Activated CD4-positive, alpha-beta T cell treated with anti-CD3 and anti-CD28 coated beads, Interleukin-2, amount 50 U/mL, for 1 hour (primary cell): Measurements from ENCODE around the gene RC3H2.
"Not testable (repeated sequence)": the region's sequence is repeated elsewhere in the genome, so short reads cannot be mapped to it uniquely, and the experiment has no call there.

ENCODE experiments used
- DNase-seq: peaks from one replicate; pipeline ENCODE4 v3.0.0-alpha.2; 2020

RC3H2 gene

DNA sequence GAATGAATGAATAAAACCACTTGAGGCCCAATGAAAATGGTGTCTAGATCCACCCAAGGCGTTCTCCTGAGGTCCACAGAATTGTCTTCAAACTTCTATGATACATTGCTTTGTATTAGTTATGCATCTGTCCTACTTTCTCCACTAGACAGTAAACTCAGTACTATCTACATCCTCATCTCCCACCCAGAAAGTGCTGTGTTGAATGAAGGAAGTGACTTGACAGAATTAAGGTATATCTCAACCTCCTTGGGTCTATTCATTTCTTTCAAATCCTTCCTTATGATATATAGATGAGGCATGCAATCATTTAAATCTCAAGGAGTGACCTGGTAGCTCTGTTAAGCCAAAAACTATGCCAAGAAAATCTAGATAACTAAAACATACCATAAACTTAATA, 61.0 kb downstream of the RC3H2 start:
- no peak for DNase-seq

DNA sequence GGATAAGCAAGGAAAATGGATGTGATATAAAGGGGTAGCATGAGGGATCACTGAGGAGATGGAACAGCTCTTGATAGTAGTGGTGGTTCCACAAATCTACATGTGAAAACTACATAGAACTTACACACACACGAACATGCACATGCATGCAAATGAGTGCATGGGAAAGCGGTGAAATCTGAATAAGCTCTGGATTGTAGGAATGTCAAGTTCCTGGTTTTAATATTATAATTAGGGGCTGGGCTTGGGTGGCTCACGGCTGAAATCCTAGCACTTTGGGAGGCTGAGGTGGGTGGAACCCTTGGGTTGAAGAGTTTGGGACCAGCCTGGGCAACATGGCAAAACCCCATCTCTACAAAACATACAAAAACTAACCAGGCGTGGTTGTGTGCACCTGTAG, 63.7 kb downstream of the RC3H2 start:
- no peak for DNase-seq

DNA sequence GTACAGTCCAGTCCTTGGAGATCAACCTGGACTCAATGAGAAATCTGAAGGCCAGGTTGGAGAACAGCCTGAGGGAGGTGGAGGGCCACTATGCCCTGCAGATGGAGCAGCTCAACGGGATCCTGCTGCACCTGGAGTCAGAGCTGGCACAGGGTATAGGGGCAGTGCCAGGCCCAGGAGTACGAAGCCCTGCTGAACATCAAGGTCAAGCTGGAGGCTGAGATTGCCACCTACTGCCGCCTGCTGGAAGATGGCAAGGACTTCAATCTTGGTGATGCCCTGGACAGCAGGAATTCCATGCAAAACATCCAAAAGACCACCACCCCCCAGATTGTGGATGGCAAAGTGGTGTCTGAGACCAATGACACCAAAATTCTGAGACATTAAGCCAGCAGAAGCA, 66.7 kb downstream of the RC3H2 start:
- not testable (repeated sequence) for DNase-seq

DNA sequence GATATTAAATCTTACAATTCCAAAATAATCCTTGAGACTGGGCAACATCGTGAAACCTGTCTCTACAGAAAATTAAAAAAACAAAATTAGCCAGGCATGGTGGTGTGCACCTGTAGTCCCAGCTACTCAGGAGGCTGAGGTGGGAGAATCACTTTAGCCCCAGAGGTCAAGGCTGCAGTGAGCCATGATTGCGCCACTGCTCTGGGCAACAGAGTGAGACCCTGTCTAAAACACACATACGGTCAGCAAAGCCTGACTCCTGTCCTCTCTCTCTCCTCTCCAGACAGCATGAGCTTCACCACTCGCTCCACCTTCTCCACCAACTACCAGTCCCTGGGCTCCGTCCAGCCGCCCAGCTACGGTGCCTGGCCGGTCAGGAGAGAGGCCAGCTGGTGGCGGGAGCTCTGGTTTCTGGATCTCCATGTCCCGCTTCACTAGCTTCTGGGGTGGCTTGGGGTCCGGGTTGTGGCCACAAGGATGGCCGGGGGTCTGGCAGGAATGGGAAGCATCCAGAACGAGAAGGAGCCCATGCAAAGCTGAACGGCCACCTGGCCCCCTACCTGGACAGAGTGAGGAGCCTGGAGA, 67.8 kb downstream of the RC3H2 start:
- DNase-seq = no peak

DNA sequence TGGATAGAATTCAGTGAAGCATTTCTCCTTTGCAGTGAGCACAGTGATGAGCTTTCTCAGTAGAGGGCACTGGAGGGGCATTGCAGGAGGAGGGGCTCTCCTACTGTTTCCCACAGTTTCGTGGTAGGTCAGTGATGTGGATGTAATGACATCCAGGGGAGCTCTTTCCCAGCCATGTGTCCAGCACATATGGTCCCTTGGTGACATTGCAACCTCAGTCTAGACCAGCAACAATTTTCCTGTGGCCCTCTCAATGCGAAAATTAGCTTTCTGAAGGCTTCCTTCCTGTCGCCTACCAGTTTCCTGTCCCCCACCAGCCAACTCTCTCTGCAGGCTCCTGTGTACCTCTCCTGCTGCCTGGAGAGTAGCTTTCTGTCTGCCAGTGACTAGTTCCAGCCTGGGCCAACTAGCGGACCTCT, 69.8 kb downstream of the RC3H2 start:
- no peak for DNase-seq

DNA sequence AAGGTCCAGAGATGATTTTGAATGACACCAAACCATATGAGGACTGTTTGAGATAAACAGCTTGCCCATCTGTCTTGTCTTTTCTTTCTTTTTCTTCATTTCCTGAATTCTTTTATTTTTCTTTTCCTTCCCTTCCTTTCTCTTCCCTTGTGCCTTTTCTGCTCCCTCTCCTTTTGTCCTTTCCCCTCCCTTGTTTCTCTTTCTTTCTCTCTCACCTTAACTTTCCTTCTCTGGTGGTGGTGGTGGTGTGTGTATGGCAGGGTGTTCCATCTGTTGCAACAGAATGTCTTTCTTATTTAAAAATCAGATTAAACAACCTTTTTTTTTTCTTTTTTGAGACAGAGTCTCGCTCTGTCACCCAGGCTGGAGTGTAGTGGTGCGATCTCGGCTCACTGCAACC, 73.0 kb downstream of the RC3H2 start:
- DNase-seq = no peak

DNA sequence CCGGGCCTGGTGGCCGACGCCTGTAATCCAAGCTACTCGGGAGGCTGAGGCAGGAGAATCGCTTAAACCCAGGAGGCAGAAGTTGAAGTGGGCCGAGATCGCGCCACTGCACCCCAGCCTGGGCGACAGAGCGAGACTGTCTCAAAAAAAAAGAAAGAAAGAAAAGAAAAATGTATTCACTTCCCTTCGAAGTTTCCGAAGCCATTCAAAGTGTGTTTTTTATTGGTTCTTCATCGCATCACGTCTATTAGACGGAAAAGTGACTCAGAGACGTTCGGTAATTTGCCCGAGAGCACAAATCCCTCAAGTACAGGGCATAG, 76.2 kb downstream of the RC3H2 start:
- DNase-seq = not testable (repeated sequence)

DNA sequence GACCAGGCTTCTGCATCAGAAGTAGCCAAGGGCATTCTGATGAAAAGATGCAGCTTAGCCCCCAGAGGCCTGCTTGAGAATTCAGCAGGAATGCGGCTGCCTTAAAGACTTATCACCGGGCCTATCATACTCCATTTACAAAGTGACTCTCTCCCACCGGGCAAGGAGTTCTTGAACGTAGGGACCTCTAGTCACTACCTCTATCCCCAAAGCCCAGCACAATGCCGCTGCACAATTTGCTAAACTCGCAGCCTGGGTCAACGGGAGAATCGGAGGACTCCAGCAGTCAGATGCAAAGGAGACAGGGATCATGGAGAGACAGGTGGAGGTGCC, 77.4 kb downstream of the RC3H2 start:
- DNase-seq = no peak

DNA sequence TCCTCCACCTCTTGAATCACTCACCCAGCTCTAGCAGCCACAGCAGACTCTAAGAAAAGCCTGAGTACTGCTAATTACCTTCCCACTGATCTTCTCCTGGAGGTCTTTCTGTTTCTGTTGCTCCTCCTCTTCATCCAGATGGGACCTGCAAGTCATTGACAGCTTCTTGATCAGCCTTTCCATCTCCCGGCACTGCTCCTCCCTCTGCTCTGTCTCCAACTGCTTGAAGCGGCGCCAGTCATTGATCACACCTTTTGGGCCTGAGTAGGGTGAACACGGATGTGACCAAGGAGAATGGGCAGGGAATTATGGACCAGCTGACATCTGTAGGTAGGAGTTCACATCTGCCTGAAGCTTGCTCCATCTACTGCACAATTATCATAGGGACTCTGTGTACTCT, 82.2 kb downstream of the RC3H2 start:
- no peak for DNase-seq

DNA sequence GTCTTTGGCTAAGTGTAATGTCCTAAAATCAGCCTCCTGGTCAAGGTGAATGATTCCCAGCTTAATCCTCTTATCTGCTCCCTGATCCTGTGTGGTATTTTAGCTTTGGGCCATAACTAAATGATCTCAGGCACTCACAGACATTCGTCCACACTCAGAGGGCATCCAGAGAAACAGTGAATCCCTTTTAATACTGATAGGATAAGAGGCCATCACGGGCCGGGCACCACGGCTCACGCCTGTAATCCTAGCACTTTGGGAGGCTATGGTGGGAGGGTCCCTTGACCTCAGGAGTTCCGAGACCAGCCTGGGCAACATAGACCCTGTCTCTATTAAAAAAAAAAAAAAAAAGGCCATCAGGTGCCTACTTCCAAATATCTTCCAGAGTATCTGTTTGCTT, 83.1 kb downstream of the RC3H2 start:
- no peak for DNase-seq

DNA sequence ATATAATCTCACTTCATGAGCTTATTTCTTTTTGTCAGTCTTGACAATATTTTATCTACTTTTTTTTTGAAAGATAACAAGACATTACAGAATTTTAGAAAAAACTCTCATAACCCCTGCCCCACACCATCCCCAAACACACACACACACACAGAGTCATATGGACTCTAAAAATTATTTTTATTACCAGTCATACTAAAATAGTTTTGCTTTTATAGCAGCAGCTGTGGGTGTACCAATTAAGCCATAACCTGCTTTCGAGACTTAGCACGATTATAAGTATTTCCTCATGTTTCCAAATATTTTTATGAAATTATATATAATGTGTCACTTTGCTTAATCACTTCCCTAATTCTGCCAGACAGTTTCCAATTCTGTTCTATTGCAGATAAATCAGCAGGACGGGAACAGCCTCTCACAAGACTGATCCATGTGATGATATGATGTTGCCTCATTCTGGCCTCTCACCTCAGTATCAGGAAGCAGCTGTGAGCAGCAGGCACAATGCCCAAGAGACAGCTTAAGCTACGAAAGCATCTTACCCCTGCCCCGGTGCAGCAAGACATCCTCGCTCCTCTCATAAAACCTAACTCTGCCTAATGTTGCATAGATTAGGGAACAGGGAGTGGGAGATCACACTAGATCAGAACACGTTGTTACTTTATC, 83.7 kb downstream of the RC3H2 start:
- DNase-seq = no peak

DNA sequence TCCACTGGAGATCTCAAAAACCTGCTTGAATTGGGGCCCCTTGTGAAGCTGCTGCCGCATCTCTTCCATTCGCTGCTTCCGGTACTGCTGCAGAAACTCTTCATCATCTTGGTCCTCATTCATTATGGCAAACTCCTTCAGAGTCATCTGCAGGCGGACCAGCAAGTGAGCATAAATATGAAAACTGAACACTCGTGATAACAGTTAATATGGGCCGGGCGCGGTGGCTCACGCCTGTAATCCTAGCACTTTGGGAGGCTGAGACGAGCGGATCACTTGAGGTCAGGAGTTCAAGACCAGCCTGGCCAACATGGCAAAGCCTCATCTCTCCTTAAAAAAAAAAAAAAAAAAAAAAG, 84.7 kb downstream of the RC3H2 start:
- DNase-seq = no peak

DNA sequence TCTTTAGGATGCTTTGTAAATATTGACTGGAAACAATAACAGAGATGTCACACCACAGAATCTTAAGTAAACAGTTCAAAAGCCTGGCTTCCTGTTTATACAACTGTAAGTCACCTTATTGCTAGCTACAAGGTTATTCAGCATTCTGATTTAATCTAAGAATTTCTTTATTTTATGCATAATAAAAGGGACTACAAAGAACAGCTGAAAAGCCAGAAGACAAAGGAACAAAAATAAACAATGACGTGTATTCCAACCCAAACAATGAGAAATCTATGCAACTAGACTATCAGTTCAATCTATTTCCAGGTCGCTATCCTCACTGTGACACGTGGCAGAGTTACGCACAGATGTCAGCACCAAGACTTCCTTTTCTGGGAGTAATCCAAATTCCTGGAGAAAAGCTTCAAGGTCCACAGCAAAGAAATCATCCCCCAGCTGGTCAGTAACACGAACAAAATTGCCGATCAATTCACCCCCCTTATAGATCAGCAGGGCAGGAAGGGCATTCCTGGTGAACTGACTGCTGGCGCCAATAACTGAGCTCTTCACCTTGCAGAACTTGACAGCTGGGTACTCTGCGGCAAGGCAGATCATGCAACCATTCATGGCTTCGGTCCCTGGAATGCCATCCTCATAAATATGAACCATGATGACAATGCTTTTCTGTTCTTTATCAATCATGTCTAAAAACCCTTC, 85.2 kb downstream of the RC3H2 start:
- no peak for DNase-seq

DNA sequence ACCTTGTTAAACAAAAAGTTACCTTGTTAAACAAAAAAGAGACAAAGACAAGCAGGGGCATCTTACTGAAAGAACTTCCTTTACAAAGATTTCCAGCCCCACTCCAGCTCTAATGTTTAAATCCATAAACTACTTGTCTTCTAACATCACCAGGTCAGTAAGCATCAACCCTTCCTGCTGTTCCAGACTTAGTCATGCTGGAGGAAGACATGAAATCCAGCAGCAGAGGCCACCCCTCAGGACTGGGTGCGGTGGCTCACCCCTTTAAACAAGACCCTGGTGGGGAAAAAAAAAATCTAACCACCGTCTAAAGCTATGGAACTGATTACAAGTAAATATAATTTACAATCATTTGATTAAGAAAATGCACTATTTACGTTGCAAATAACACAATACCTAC, 85.8 kb downstream of the RC3H2 start:
- no peak for DNase-seq

DNA sequence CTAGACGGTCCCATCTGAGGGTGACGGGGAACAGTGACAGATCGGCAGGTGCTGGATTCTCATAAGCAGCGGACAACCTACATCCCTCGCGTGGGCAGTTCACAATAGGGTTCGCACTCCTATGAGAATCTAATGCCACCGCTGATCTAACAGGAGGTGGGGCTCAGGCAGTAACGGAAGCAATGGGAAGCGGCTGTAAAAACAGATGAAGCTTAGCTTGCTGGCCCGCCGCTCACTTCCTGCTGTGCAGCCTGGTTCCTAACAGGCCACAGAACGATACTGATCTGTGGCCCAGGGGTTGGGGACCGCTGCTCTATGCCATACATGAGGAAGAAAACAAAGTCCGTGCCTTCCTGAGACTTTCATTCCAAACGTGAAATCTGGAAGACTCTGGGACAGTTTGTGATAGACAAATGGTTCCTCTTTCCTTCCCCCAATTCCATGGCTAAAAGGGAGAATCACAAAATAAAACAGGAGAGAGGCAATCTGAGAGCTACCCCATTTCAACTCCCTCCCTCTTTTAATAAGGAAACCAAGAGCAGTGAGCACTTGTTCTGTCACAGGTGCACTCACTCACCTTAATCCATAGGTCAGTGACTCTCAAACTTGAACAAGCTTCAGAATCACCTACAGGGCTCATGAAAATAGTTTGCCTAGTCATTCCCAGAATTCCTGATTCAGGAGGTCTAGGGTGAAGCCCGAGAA, 88.8 kb downstream of the RC3H2 start:
- peak; percentile 47 for DNase-seq

DNA sequence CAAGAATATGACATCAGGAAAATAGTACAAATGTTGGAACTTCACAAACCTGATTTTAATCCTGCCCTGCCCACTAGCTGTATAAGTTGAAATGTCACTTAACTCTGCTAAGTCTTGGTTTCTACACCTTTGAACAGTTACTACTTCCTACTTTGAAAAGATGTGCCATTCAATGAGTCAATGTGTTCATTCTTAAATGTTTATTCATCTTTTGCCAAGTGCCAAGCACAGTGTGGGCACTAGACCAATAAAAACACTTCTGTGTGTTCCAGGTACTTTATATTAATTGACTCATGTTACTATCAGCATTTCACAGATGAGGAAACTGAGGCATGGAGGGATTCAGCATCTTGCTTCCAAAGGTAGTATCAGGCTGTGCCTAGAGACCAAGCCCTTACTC, 89.6 kb downstream of the RC3H2 start:
- no peak for DNase-seq

DNA sequence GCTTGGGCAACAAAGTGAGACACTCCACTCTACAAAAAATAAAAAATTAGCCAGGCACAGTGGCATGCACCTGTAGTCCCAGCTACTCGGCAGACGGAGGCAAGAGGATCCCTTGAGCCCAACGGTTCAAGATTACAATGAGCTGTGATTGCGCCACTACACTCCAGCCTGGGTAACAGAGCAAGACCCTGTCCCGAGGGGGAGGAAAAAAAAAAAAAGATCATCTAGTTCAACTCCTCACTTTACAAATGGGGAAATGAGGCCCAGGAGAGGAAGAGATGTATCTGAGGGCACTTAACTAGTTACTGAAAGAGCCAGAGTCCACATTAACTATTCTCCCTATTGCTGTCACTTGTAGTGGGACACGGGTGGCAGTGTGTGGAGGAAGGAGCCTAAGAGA, 90.6 kb downstream of the RC3H2 start:
- no peak for DNase-seq

DNA sequence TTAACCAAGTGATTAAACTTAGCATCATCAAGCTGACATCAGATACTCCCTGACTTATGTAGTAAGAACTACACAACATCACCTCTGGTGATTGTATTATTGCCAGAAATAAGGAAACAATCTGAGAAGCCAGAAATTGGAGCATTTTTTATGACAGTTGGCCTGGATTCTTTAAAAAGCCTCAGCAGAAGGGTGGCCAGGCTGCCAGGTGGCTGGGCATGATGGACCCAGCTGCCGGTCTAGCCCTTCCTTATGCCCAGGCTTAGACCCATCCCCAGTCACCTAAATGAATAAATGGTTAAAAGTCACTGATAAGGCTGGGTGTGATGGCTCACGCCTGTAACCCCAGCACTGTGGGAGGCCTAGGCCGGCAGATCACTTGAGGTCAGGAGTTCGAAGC, 92.4 kb downstream of the RC3H2 start:
- no peak for DNase-seq

DNA sequence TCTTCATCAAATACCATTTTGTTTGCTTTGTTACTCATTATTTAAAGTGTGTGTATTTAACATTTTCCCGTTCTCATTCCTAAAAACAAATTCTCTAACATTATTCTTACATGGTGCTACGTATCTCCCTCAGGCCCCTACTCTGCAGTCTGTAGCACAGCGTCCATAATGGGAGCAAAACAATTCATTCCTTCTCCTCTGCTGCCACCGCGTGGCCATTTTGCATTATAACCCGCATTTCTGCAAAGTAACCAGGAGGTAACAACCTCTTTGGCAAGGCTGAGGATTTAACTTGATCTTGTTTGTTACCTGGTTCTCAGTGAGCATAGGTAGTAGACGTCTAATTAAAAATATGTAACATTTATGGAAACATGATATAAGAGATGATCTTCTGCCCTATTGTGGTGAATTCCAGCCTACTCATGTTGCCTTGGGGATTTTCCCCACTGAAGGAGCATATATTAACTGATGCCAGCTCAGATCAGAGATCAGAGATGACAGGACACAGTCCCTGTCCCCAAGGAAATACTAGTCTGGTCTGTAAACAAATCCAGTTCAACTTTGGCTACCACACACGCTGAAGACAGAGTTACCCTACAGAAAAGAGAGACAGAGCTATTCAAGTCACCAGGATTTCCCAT, 94.7 kb downstream of the RC3H2 start:
- peak; percentile 76 for DNase-seq

DNA sequence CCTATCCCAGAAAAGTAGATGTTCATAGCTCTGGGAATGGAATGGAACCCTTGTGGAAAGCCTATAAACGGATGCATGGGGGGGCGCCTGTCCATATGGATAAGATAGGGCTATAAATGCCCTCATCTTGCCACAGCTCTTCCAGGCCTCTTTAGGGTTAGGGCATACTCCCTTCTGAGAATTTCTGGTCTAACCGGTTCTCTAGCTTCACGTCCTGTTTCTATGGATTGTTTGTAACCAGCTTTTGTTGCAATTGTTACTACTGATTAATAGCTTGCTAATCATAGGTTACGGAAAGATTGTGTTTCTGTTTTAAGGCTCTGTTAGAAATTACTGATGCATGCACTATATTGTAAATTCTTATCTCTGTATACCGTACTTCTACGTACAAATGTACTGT, 95.9 kb downstream of the RC3H2 start:
- DNase-seq = not testable (repeated sequence)

DNA sequence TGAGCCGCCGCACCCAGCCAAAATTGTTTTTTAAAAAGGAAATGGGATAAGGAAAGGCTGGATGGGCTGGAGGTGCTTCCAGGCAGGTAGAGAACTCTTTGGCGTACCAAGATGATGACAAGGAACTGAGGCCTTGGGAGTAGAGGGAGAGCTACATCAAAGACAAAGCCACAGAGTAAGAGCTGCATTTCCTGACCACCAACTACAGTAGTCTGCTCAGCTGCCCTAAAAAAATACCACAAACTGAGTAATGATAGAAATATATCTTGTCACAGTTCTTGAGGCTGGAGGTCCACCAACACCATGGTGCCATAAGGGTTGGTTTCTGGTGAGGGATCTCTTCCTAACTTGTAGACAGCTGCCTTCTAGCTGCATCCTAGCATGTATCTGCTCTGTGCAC, 97.0 kb downstream of the RC3H2 start:
- no peak for DNase-seq

DNA sequence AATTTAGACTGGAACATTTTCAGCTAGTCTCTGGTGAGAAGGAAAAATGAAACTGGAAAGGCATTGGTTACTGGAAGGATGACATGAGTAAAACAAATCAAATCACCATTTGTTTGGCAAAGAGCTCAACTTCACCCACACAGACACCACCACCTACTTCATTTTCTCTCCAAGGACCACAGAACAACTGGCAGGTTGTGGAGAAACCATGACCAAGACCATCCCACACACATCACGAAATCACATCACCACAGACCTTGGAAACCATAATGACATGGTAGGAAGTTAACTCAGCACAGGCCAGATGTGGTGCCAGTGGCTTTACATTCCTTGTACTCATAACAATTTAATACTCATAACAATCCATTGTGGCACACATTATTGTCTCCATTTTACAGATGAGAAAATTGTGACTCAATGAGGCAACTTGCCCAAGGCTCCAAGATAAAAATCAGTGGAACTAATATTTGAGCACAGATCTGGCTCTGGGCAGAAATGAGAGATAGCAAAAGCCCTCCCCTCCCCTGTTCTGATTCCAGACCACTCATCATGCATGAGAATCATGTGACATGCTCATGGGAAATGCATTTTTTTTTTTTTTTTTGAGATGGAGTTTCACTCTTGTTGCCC, 97.8 kb downstream of the RC3H2 start:
- no peak for DNase-seq

DNA sequence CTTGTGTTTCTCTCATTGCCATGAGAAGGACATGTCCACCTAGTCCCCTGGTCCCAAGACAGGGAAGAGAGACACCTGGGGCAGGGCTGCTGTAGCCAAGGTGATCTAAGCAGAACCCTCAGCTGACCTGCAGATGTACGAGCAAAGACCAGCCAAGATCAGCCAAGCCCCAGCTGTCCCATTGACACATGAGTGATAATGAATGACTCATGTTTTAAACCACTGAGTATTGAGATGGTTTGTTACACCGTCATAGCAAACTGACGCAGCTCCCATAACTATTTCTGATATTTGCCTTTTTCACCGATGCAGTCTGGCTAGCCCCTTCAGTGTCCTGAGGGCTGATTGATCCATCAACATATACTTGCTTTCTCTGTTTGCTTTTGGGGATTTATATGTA, 98.5 kb downstream of the RC3H2 start:
- DNase-seq = no peak
